Thyroid gland (tissue), 4 donors: Measurements from ENCODE around the gene MAPRE3. TPM values are rescaled to one million over a fixed set of nuclear protein-coding genes. Genes with fewer than 3 reads are reported as not detected.

ENCODE experiments used
- DNase-seq, 2 donors: peaks; one replicate each; pipeline ENCODE4 v3.0.0-alpha.2; 2019
- H3K27ac ChIP-seq, 3 donors: fragments of 200-600 bp; sonication (generic); 1 replicate in 2 of 3; 2 replicates in 1 of 3; pipeline ENCODE4 v1.5.1; 2016 to 2019; ENCODE audit warnings: mild to moderate bottlenecking in 1 of 3, moderate library complexity in 1 of 3
- H3K27me3 ChIP-seq: fragments of 200-600 bp; sonication (generic); one replicate; pipeline ENCODE4 v1.5.1; 2019
- H3K36me3 ChIP-seq, 2 donors: fragments of 200-600 bp; sonication (generic); one replicate each; pipeline ENCODE4 v1.5.1; 2016 to 2019
- H3K4me1 ChIP-seq, 2 donors: fragments of 200-600 bp; sonication (generic); one replicate each; pipeline ENCODE4 v1.5.1; 2017 to 2019
- H3K4me3 ChIP-seq, 3 donors: fragments of 200-600 bp; sonication (generic); replicated peaks in 1 of 3; 1 replicate in 2 of 3; 2 replicates in 1 of 3; pipeline ENCODE4 v1.5.1; 2016; ENCODE audit warnings: mild to moderate bottlenecking in 1 of 3
- H3K9me3 ChIP-seq: fragments of 200-600 bp; sonication (generic); one replicate; pipeline ENCODE4 v1.5.1; 2017
- POLR2A ChIP-seq, 2 donors: fragments of 450-650 bp; IDR thresholded peaks; one replicate each; pipeline ENCODE4 v1.6.1; 2017; ENCODE audit warnings: antibody characterized with exemption in 2 of 2, mild to moderate bottlenecking in 2 of 2, moderate library complexity in 1 of 2
- WGBS, 2 donors: methylation state at CpG; one replicate each; pipeline ENCODE4 v1.1.5; 2017; 5-methylcytosine and 5-hydroxymethylcytosine counted together
- intact Hi-C: fragments of 100-400 bp; cut with DNase I; formaldehyde crosslinking; loops from one replicate; pipeline ENCODE4 v1.15.1; 2023
- total RNA-seq, 4 donors: library from RNA; depleted of rRNA; stranded (reverse); fragments of >200 nt; gene quantifications; one replicate each; pipeline ENCODE4 v1.2.3, GENCODE V29; 2016
- TF ChIP-seq, protein P1 (sequence below), 6 experiments: fragments of 200-600 bp in 3 of 6; fragments of 450-650 bp in 3 of 6; sonication (generic) in 3 of 6; IDR thresholded peaks; one replicate each; pipeline ENCODE4 v1.5.1; 2016 to 2019; ENCODE audit warnings: antibody characterized with exemption in 6 of 6, mild to moderate bottlenecking in 2 of 6, inconsistent platforms in 1 of 6, moderate library complexity in 1 of 6

MAPRE3 gene
- total RNA-seq, 4 donors from 2014 or later = 12.9 to 21.2 (median 17.0) TPM

GRCh38 chr2:26969077-26969844, 1.2 kb upstream of the MAPRE3 start:
- no peaks in the 10 kb centered on the region for H3K9me3 ChIP-seq
- no peaks in the 10 kb centered on the region for H3K27me3 ChIP-seq
- no peak overlapping the region for H3K4me3 ChIP-seq
- intact Hi-C loops = loop anchor here (10.0 kb wide), 1 partner anchor 236 kb away; no protein-coding TSS in a partner anchor
- no peak overlapping the region for H3K27ac ChIP-seq
- H3K4me1 ChIP-seq = peaks cover 5 to 8% of the 10 kb centered on the region in 2 donors
- H3K36me3 ChIP-seq = no peaks in the 10 kb centered on the region
- no peak for DNase-seq
- 81 to 83% methylated on average over 10 of the region's 10 CpGs for WGBS, 2 donors
- no peak for TF ChIP-seq POLR2A (IDR thresholded peaks at IDR 0.05)
- TF ChIP-seq, protein P1, sequence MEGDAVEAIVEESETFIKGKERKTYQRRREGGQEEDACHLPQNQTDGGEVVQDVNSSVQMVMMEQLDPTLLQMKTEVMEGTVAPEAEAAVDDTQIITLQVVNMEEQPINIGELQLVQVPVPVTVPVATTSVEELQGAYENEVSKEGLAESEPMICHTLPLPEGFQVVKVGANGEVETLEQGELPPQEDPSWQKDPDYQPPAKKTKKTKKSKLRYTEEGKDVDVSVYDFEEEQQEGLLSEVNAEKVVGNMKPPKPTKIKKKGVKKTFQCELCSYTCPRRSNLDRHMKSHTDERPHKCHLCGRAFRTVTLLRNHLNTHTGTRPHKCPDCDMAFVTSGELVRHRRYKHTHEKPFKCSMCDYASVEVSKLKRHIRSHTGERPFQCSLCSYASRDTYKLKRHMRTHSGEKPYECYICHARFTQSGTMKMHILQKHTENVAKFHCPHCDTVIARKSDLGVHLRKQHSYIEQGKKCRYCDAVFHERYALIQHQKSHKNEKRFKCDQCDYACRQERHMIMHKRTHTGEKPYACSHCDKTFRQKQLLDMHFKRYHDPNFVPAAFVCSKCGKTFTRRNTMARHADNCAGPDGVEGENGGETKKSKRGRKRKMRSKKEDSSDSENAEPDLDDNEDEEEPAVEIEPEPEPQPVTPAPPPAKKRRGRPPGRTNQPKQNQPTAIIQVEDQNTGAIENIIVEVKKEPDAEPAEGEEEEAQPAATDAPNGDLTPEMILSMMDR (IDR thresholded peaks at IDR 0.05) = no peak

GRCh38 chr2:26970928-26971627, 641 bp downstream of the MAPRE3 start:
- intact Hi-C loops = no loop called here

GRCh38 chr2:26971911-26972786, 1.7 kb downstream of the MAPRE3 start:
- no peaks in the 10 kb centered on the region for H3K9me3 ChIP-seq
- DNase-seq = no peak
- H3K36me3 ChIP-seq = no peaks in the 10 kb centered on the region
- H3K27me3 ChIP-seq = no peaks in the 10 kb centered on the region
- no peak overlapping the region for H3K27ac ChIP-seq
- TF ChIP-seq, protein P1 (IDR thresholded peaks at IDR 0.05) = no peak
- TF ChIP-seq POLR2A (IDR thresholded peaks at IDR 0.05) = no peak
- 90 to 91% methylated on average over 9 of the region's 9 CpGs for WGBS, 2 donors
- H3K4me3 ChIP-seq = no peak overlapping the region
- intact Hi-C loops = no loop called here
- peaks cover 5 to 8% of the 10 kb centered on the region in 2 donors for H3K4me1 ChIP-seq

More at GRCh38 chr2:26970928-26971627, 641 bp downstream of the MAPRE3 start:
- Histone ChIP-seq H3K27me3 (no peaks in the 10 kb centered on the region), H3K36me3 (no peaks in the 10 kb centered on the region), H3K4me1 (peaks cover 5 to 8% of the 10 kb centered on the region in 2 donors), H3K4me3 (peak overlapping the region; percentile 47 to 92 (median 72)), H3K9me3 (no peaks in the 10 kb centered on the region), H3K27ac (peak overlapping the region; percentile 6 to 73 (median 22))
- TF ChIP-seq, protein P1 (IDR thresholded peaks at IDR 0.05) = no peak
- TF ChIP-seq POLR2A (IDR thresholded peaks at IDR 0.05) = no peak
- peak; percentile 26 to 38 for DNase-seq
- WGBS, 2 donors = 13 to 15% methylated on average over 24 to 29 of the region's 34 CpGs

- intact Hi-C loops = no loop called here
- H3K36me3 ChIP-seq = no peaks in the 10 kb centered on the region
- WGBS, 2 donors = 72 to 83% methylated on average over 5 of the region's 5 CpGs
Observed at GRCh38 chr2:26974352-26974751, 3.9 kb downstream of the MAPRE3 start.

More at GRCh38 chr2:26974352-26974751, 3.9 kb downstream of the MAPRE3 start:
- Histone ChIP-seq H3K27ac (no peak overlapping the region), H3K4me3 (no peak overlapping the region), H3K9me3 (no peaks in the 10 kb centered on the region), H3K27me3 (no peaks in the 10 kb centered on the region), H3K4me1 (peaks cover 12 to 15% of the 10 kb centered on the region in 2 donors)
- DNase-seq = no peak
- TF ChIP-seq POLR2A (IDR thresholded peaks at IDR 0.05) = no peak
- TF ChIP-seq, protein P1 (IDR thresholded peaks at IDR 0.05) = no peak
